GM21447 (cell line): ENCODE measurements around the gene ADPRHL1.
"Not testable (repeated sequence)": the region's sequence is repeated elsewhere in the genome, so short reads cannot be mapped to it uniquely, and the experiment has no call there.

Experiments used
- ATAC-seq: cut with Tn5 transposase; IDR thresholded peaks from one replicate; pipeline ENCODE4 v1.9.1; 2021; ENCODE audit not compliant: unreplicated experiment

Gene ADPRHL1

DNA sequence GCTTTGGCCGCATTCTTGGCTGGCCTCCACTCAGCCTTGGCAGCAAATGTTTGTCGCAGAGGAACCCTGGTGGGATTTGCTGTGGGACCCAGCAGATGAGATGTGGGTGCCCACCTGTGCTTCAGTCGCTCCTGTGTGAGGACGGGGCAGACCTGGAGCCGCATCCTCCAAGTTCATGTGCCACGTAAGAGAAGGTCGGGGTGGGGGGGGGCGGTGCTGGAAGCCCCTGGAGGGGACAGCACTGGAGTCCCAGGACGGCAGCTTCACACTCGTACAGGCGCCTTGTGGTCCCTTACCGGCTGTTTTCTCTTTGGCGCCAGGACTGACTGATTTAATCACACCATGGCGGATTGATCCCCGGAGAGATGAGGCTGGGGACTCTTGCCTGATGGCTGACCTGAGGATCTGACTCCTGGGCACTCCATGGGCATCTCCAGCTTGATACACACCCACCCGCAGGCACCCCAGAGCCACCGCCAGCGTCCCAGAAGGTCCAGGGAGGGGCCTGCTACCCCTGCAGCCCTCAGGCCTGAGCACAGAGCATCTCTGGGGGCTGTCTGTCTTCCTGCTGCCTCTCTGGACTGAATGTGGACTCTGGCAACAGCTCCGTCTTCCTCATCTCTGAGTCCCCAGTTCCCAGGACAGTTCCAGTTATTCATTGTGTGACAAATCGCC, 79.3 kb downstream of the ADPRHL1 start:
- ATAC-seq: no peak

DNA sequence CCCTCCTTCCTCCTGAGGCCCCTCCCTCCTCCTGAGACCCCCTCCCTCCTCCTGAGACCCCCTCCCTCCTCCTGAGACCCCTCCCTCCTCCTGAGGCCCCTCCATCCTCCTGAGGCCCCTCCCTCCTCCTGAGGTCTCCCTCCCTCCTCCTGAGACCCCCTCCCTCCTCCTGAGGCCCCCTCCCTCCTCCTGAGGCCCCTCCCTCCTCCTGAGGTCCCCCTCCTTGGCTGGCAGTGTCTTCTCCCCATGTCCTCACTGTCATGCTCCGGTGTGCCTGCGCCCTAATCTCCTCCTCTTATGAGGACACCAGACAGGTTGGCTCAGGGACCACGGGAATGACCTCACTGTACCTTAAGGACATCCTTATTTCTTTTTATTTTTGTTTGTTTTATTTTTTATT, 81.6 kb downstream of the ADPRHL1 start:
- ATAC-seq: not testable (repeated sequence)

DNA sequence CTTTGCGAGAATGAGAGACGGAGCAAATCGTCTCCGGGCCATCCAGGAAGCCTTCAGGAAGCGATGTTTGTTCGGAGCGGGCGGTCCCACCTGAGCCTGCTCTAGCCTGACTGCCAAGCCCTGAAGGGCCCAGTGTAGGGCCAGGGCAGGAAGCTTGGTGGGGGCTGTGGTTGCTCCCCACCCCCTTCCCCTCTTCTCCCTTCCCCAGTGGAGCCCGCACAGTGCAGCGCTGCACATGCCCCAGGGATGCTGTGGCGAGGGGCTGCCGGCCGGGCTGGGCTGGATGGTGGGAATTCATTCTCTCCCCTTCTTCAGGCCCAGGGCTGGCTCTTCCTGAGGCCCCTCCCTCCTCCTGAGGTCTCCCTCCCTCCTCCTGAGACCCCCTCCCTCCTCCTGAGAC, 82.2 kb downstream of the ADPRHL1 start:
- no peak for ATAC-seq

DNA sequence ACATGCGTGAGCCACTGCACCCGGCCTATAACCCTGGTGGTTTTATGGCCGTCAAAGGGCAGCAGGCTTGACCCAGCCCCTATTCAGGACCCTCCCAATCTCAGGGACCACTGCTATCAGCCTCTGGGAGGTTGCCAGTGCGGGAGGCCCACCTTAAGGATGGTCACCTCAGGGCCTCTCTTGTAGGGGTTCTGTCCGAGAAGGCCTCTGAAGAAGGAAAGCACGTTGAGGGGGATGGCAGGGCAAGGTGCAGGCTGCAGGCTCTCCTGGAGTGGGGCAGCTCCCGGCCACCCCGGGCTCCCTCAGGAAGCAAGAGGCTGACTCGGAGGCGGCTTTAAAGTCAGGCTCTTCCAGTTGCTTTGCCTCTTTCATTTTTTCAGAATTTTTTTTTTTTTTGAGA, 83.4 kb downstream of the ADPRHL1 start:
- no peak for ATAC-seq

DNA sequence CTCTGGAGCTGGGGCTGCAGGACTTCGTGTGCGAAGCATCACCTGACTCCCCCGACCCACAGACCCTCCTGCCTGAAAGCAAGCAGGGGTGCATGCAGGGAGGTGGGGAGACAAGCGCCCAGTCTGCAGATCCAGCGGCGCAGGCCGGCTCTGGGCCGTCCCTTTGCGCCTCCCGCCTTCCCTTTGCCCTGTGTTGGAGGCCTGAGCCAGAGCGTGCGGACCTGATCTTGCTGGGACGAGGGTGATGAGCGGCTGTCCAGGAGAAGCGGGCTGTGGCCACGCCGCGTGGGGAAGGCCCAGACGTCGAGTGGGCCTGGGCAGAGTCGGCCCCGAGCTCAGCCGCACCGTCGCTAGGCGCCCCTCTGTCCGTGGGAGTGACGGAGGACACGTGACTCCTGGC, 84.1 kb downstream of the ADPRHL1 start:
- no peak for ATAC-seq

DNA sequence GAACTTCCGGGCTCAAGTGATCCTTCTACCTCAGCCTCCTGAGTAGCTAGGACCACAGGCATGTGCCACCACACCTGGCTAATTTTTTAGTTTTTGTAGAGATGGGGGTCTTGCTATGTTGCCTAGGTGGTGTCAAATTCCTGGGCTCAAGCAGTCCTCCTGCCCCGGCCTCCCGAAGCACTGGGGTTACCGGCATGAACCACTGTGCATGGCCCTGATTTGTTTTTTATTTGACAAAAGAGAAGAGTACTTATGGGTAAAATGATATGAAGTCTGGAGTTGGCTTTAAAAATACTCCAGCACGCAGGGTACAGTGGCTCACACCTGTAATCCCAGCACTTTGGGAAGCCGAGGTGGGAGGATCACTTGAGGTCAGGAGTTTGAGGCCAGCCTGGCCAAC, 84.9 kb downstream of the ADPRHL1 start:
- ATAC-seq: not testable (repeated sequence)

DNA sequence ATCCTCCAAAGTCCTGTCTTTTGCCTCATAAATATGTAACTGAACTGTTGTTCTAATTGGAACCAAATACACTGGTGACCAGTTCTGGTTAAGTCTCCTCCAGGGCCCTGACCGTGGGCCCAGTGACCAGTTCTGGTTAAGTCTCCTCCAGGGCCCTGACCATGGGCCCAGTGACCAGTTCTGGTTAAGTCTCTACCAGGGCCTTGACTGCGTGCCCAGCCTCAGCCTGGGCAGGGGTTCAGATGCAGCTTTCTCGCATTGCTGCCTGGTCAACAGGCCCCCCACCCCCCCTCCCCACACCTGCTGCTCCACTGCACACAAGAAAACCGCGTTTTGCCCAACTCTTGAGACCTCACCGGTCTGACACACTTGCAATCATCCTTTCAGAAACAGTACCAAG, 85.5 kb downstream of the ADPRHL1 start:
- no peak for ATAC-seq

DNA sequence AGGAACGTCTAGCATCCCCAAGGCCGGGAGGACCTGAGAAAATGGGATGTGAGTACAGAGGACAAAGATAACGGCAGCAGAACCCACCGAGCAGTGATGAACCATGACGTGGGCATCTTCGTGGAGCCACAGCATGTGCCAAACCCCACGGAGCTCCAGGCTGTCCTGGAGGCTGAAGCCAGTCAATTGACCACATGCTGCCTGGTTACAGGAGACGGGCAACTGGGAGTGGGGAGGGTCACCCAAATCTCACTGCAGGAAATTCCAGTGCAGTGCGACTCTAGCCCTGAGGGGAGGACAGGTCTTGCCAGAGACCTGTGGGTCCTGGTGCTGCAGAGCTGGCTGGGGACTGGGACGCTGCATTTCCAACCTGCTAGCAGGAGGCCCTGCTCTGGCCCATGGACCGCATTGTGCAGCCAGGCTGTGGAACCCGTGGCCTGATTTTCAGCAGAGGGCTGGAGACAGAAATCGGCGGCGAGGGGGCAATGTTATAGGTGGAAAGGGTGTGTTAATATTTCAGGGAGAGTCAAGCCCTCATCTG, 86.2 kb downstream of the ADPRHL1 start:
- no peak for ATAC-seq

DNA sequence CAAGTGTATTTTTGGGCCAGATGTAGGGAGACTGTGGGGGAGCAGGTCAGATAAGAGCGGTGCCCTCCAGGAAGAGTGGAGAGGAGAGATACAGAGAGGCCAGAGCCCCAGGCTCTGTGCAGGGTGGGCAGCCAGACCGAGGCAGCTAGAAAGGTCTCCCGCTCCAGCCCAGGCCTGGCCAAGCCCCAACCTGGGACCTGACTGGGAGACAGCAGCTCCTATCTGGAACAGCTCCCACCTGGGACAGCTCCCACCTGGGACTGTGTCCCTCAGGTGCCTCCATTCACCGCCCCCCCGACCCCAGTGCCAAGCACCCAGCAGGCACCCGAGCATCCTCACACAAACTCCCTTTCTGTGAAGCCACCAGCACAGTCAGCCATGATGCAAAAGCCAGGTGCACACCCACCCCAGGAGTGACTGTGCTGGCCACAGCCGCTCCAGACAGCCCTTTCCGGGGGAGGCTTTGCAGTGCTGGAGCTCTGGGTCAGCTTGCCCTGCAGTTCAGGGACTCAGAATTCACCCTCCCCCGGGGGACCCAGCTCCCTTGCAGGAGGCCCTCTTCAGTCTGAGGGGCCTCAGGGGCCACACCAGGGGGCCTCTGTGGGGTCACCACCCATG, 87.2 kb downstream of the ADPRHL1 start:
- no peak for ATAC-seq

DNA sequence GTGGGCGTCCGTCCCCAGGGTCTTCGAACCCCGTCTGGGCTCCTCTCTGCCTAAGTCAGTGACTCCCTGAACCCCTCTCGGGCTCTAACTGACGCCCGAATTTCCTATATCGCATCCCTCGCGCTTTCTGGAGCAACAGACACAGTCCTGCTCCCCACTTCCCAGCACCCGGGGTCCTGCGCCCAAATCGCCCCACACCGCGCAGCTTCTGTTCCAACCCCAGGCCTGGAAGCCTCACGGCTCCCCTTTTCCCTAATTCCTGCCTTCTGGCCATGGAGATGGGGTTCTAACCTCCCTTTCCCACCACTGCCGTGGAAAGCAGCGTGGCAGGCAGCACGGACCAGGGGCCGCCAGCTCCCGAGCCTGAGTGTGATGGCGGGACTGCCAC, 87.7 kb downstream of the ADPRHL1 start:
- ATAC-seq: no peak

DNA sequence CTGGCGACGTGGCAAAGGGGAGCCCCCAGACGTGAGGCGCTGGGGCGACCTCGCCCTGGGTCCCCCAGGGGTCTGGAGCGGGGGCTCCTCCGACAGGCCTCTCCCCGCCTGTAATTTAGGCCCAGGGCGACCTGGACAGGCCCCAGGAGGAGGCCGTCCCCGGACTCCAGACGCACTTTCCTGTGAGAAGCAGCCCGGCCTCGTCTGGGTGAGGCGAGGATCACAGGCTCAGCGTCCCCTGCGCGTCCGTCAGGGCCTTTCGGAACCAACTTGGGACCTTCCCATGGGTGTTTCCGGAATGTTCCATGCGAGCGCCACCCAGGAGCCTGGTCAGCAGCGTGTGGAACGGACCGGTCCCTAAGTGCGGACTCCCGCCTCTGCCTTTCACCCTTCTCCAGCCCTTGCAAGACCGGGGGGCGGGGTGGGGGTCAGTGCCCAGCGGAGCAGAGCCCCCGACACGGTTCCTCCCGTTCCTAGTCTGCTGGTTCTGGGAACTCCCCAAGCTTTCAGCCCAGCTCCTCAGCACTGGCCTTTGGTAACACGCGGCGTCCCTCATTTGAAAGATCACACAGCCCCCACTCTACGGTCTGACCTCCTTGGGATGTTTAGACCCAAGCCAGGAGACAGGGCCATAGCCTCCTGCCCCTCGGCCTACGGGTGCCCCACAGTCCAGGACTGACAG, 88.2 kb downstream of the ADPRHL1 start:
- ATAC-seq: no peak

DNA sequence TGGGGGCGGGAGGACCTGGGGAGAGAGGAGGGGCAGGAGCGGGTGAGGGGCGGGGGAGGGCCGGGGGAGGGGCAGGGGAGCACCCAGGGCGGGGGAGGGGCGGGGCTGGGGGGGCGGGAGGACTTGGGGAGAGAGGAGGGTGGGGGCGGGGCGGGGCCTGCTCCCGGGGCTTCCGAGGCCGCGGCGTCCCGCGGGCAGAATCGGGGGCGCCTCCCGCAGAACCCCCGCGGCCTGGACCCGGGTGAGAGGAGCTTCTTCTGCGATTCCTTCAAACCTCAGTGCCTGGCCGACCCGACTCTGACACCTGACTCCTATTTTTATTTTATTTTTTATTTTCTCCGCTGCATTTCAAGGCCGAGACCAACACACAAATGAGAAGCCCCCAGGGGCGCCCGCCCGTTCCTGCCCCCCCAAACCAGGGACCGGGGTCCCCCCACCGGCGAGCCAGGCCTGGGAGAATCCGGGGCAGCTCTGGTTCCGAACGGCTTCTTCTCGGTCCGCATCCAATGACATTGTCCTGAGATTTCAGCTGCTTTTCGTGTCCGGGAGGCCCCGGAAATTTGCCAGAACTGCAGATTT, 88.9 kb downstream of the ADPRHL1 start:
- no peak for ATAC-seq

DNA sequence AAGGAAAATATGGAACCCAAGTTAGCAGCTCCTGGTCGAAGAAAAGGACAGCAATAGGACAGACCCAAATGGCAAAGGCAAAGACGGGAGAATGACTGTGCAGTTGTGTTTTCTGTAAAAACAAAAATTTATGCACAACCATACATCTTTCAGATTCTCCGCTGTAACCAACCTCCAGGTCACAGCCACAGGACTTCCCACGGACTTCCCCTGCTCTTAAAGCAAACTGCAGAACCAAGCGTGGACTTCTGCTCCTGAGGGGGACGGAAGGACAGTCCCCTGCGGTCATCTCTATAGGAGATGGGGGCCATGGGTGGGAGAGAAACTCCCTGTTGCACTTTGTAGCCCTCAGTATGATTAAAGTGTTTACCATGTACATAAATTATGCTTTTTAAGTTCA, 91.9 kb downstream of the ADPRHL1 start:
- ATAC-seq: no peak

DNA sequence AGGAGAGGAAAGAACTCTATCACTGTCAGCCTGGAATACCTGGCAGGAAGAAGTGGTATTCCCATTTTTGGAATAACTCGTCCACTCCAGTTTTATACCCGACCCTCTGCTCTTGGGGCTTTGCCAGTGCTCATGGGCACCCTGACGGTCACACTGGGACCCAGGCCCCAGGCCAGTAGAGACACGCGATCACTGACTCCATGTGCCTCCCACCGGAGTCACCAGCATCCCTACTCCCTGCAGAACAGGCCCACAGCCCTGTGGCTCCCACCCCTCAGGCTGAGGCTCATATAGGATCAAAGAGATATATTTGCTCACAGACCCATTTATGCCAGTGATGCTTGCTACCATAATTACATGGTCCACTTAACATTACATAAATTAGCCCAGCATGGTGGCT, 92.8 kb downstream of the ADPRHL1 start:
- ATAC-seq: no peak

DNA sequence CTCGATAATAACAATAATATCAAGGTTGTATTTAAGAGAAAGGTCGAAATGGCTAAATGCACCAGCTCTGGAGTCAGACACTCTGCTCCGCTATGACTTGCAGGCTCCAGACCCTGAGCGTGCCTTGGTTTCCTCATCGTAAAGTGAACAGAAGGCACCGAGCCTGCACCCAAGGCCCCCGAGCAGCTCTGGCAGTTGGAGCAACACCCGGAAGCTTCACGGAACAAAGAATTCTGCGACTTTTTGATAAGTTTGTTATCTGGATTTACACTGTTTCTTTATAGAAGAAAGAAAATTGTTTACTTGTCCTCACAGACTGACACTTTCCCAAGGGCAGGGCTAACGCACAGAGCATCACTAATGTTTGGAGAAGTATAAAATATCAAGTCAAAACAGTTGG, 93.7 kb downstream of the ADPRHL1 start:
- ATAC-seq: no peak

DNA sequence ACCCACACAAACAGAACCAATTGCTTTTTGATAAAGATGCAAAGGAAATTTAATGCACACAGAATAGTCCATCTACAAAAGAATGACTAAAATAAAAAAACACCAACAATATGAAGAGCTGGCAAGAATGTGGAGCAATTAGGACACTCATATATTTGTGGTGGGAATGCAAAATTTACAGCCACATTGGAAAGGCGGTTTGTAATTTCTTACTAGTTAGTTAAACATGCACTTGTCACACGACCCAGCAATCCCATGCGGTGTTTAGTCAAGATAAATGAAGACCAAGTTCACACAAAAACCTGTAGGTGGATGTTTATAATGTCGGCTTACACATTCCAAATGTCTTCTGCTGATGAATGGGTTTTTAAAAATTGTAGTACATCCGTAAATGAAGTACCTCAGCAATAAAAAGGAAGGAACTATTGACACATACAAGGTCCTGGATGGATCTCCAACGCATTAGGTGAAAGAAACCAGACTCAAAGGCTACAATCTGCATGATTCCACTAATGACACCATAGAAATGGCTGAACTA, 94.6 kb downstream of the ADPRHL1 start:
- ATAC-seq: no peak

DNA sequence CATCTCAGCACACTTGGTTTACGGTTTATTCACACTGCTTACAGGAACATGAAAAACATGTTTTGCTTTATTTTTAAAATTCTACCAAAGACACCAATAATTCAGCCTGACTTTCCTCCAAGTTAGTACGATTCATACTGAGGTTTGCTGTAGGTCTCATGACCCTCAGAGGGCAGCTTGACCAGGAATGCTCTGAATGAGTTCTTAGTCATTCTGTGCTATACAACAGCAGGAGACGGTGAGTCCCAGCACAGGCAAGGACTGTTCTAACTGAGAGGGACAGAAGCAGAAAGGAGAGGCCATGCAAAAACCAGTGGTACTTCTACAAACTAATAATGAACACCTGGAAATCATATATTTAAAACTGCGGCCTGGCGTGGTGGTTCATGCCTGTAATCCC, 95.8 kb downstream of the ADPRHL1 start:
- no peak for ATAC-seq

DNA sequence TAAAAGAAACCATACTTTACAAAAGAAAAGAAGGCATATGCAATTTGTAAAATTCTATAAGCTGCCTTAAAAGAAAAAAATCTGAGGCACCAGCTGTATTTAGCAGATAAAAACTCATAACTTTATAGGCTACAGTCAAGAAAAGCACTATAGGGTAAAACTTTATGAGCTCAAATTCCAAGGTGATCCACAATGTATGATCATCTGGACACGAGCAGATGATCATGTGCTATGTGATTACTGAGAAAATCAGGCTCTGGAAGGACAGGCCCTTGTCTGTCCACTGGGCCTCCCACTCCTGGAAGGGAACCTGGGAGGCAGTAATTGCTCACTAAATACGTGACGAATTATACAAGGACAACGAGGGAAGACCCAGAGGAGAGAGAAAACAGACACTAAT, 96.7 kb downstream of the ADPRHL1 start:
- no peak for ATAC-seq

DNA sequence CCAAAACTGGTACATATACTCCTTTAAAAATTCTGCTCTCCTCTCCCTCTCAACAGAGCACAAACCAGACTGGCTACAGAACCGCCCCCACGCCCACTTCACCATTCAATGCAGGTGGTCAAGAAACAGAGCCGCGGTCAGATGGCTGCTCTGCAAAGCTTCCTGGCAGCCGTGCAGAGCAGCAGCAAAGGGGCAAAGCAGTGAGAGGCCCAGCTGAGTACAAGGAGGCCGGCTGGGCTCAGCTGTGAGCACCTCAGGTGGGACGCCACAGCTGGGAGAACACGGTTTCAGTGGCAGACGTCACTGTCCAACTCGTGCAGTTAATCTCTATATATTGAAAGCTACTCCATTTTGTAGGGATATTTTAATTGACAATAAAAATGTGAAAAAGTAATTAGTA, 97.7 kb downstream of the ADPRHL1 start:
- no peak for ATAC-seq

DNA sequence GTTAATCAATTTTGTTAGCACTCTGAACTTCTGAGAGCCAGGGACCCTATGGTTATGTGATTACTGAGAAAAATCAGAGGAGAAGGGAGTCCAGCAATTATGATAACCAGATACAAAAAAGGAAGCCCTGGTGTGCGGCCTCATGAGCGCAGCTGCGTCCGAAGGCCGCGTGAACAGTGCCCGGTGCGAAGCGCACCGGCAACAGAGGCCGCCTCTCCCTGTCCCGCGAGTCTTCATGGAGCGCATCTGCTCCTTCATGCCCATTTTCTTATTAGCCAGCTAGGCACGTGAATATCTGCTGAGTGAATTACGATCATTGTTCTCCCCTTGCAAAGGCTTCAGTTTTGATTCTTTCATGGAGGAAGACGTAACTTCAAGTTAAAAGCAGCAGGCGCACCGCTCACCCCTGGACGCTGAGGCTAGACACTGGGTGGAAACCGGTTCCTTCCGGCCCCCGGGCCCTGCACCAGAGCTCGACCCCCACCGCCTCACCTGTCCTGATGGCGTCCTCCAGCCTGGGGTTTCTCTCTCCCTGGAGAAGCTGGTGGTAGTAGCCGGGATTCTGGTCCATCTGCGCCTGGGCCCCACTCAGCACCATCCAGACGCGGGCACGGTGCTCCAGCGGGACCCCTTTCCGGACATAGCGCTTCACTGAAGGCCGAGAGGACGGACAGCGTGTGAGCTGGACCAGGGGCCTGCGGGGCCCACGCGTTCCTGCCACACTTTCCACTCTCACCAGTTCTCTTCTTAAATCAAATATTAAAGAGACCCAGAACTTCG, 98.3 kb downstream of the ADPRHL1 start:
- ATAC-seq: no peak

DNA sequence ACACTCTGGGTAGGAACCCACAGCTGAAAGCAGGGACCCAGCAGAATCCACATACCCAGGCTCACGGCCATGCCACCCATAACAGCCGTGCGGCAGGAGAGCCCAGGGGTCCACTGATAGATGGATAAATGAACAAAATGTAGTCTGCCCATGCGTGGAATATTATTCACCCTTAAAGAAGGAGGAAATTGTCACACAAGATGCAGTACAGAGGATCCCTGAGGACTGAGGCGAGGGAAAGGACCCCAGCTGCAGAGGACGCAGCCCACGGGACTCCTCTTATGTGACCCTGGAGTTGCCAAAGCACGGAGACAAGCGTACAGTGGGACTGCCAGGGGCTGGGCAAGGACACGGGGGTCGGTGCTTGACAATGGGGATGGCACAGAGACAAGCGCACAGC, 100.0 kb downstream of the ADPRHL1 start:
- no peak for ATAC-seq
